ENCODE measurements around the gene MTSS2.
"Not testable (repeated sequence)": the region's sequence is repeated elsewhere in the genome, so short reads cannot be mapped to it uniquely, and the experiment has no call there.

MTSS2 gene

DNA sequence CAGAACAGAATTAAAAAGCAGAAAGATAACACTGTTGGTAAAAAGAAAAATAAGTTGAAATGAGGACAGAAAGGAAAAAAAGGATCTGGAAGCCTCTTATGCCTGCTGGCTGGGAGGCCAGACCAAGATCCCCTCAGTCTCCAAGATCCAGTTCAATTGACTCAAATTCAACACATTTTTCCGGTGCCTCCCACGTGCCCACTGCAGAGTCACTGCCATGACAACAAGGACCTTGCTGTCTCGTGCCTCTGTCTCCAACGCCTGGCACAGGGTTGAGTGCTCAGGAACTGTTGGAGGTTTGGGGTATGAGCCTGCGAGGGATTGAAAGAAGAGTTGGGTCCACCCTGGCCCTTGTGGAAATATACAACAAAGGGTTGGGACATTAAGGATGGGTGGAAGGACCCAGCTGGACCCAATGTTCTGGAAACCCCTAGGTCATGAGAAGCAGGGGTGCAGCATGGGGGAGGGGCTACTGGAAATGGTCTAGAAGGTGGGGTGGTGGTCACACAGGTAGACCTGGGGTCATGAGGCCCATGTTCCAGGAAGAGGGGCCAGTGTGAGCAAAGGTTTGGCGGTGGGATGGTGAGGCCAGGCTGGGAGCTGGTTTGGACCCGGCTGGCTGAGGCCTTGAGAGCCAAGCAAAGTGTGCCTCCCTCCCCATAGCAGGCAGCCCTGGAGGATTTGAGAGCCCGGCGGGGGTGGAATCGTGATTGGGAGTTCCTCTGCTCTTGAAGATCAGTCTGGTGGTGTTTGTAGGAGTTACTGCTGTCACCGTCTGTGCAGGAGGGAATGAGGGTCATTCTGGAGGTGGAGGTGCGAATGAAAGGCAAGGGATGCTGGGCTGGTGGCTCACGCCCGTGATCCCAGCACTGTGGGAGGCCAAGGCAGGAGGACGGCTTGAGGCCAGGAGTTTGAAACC lies 38.2 kb downstream of the MTSS2 start:
- Histone ChIP-seq H3K79me1 (ENCODE audit: low read length) (no peaks in the 10 kb centered on the region), H3K4me2 (ENCODE audit: low read length) (no peak overlapping the region), H3K79me2 (ENCODE audit: control insufficient read depth, insufficient read depth, low read length) (no peaks in the 10 kb centered on the region), H3K4me3 (ENCODE audit: low read length) (no peak overlapping the region), H3K36me3 (ENCODE audit: control insufficient read depth, insufficient read depth, low read length) (no peaks in the 10 kb centered on the region), H4K8ac (ENCODE audit: low read depth, low read length) (no peak overlapping the region), H4K5ac (ENCODE audit: low read length) (no peak overlapping the region), H3K27ac (ENCODE audit: low read depth, low read length) (no peak overlapping the region), H3K9ac (ENCODE audit: low read length) (no peak overlapping the region), H3K18ac (ENCODE audit: low read length) (no peak overlapping the region), H2BK15ac (replicated peaks; ENCODE audit: low read depth) (no peak overlapping the region), H3K27me3 (ENCODE audit: insufficient read depth, low read length, poor library complexity) (no peaks in the 10 kb centered on the region), H2AK5ac (ENCODE audit: low read length) (no peak overlapping the region), H2BK120ac (ENCODE audit: low read depth, low read length) (no peak overlapping the region), H3K4me1 (ENCODE audit: control insufficient read depth, low read depth, low read length) (no peaks in the 10 kb centered on the region), H3K56ac (ENCODE audit: low read length) (no peak overlapping the region), H3K4ac (ENCODE audit: low read depth, low read length) (no peak overlapping the region), H2BK5ac (ENCODE audit: low read length) (no peak overlapping the region), H3K23ac (ENCODE audit: low read length) (no peak overlapping the region)
- no peak for DNase-seq
- WGBS (ENCODE audit: extremely low coverage, insufficient coverage, low lambda C conversion rate) = no CpG with 5 or more reads among the region's 15 CpGs

DNA sequence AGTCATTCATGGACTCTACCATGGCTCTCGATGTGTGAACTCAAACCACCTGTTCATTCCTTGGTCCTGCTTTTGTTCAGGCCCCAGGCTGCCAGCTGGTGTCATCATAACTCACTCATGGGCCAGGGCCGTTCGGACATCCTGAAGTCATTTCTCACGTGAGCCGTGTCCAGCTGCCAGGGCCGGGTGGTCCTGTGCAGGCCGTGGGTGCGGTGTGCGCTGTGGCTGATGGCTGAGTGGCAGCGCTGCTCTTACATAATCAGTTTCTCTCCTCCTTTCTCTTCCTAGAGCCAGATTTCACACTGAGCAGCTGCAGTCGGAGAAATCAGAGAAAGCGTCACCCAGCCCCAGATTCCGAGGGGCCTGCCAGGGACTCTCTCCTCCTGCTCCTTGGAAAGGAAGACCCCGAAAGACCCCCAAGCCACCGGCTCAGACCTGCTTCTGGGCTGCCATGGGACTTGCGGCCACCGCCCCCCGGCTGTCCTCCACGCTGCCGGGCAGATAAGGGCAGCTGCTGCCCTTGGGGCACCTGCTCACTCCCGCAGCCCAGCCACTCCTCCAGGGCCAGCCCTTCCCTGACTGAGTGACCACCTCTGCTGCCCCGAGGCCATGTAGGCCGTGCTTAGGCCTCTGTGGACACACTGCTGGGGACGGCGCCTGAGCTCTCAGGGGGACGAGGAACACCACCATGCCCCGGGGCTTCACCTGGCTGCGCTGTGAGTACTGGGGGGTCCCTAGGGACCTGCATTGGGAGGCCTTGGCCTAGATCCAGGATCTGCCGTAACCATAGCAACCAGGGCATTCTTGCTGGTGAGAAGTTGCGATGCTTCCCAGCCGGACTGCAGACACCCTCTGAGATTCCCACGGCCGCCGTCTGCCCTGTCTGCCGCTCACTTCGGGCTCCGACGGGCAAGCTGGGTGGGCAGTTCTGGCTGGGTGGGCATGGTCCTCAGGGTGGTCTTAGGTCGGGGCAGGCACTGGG lies 39.3 kb downstream of the MTSS2 start, which contains the start of gene IL34:
TSS of gene IL34 (plus strand) at position 300 of the 982 bp plus-strand sequence. CDS start at position 689, 389 bp downstream.
- H2AK5ac ChIP-seq (ENCODE audit: low read length) = no peak within 1 kb of the TSS
- no peak within 1 kb of the TSS for H3K4me3 ChIP-seq (ENCODE audit: low read length)
- no peak within 1 kb of the TSS for H3K23ac ChIP-seq (ENCODE audit: low read length)
- no peak within 1 kb of the TSS for H2BK120ac ChIP-seq (ENCODE audit: low read depth, low read length)
- H4K5ac ChIP-seq (ENCODE audit: low read length) = no peak within 1 kb of the TSS
- H3K79me2 ChIP-seq (ENCODE audit: control insufficient read depth, insufficient read depth, low read length) = no peaks in the 10 kb centered on the region
- DNase-seq = no peak
- no peaks in the 10 kb centered on the region for H3K79me1 ChIP-seq (ENCODE audit: low read length)
- no peak within 1 kb of the TSS for H3K56ac ChIP-seq (ENCODE audit: low read length)
- H3K4me1 ChIP-seq (ENCODE audit: control insufficient read depth, low read depth, low read length) = no peaks in the 10 kb centered on the region
- H3K36me3 ChIP-seq (ENCODE audit: control insufficient read depth, insufficient read depth, low read length) = no peaks in the 10 kb centered on the region
- no peak within 1 kb of the TSS for H2BK5ac ChIP-seq (ENCODE audit: low read length)
- H2BK15ac ChIP-seq (replicated peaks; ENCODE audit: low read depth) = no peak within 1 kb of the TSS
- WGBS (ENCODE audit: extremely low coverage, insufficient coverage, low lambda C conversion rate) = no CpG with 5 or more reads among the region's 39 CpGs
- no peaks in the 10 kb centered on the region for H3K27me3 ChIP-seq (ENCODE audit: insufficient read depth, low read length, poor library complexity)
- no peak within 1 kb of the TSS for H4K8ac ChIP-seq (ENCODE audit: low read depth, low read length)
- no peak within 1 kb of the TSS for H3K27ac ChIP-seq (ENCODE audit: low read depth, low read length)
- no peak within 1 kb of the TSS for H3K18ac ChIP-seq (ENCODE audit: low read length)
- no peak within 1 kb of the TSS for H3K9ac ChIP-seq (ENCODE audit: low read length)
- H3K4ac ChIP-seq (ENCODE audit: low read depth, low read length) = no peak within 1 kb of the TSS
- H3K4me2 ChIP-seq (ENCODE audit: low read length) = no peak within 1 kb of the TSS

DNA sequence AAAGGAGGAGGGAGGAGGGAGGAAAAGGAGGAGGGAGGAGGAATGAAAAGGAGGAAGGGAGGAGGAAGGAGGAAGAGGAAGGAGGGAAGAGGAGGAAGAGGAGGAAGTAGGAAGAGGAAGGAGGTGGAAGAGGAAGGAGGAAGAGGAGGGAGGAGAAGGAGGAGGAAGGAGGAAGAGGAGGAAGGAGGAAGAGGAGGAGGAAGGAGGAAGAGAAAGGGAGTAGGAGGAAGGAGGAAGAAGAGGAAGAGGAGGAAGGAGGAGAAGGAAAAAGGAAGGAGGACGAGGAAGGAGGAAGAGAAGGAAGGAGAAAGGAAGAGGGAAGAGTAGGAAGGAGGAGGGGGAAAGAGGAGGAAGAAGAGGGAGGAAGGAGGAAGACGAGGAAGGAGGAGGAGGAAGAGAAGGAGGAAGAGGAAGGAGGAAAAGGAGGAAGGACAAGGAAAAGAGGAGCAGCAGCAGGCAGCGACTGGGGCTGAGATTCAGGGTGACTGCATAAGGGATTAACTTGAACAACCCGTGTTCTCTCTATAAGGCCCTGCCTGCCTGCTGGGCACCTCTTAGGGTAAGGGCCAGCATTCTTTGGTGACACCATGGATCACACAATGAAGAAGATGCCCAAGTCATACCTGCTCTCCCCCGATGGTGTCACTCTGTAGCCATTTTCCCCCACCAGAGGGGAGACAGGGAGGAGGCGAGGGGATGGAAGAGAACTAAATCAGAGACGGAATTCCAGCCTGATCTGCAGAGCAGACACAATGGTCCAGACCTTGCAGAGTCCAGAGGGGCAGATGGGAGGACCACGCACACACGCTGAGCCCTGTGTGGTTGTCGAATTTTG lies 40.9 kb downstream of the MTSS2 start:
- Histone ChIP-seq H3K79me1 (ENCODE audit: low read length) (no peaks in the 10 kb centered on the region), H2BK120ac (ENCODE audit: low read depth, low read length) (no peak overlapping the region), H3K4me1 (ENCODE audit: control insufficient read depth, low read depth, low read length) (no peaks in the 10 kb centered on the region), H3K36me3 (ENCODE audit: control insufficient read depth, insufficient read depth, low read length) (no peaks in the 10 kb centered on the region), H2BK5ac (ENCODE audit: low read length) (no peak overlapping the region), H3K23ac (ENCODE audit: low read length) (no peak overlapping the region), H3K4ac (ENCODE audit: low read depth, low read length) (no peak overlapping the region), H3K27ac (ENCODE audit: low read depth, low read length) (no peak overlapping the region), H3K4me2 (ENCODE audit: low read length) (no peak overlapping the region), H3K56ac (ENCODE audit: low read length) (no peak overlapping the region), H3K79me2 (ENCODE audit: control insufficient read depth, insufficient read depth, low read length) (no peaks in the 10 kb centered on the region), H4K5ac (ENCODE audit: low read length) (no peak overlapping the region), H4K8ac (ENCODE audit: low read depth, low read length) (no peak overlapping the region), H2AK5ac (ENCODE audit: low read length) (no peak overlapping the region), H3K27me3 (ENCODE audit: insufficient read depth, low read length, poor library complexity) (no peaks in the 10 kb centered on the region), H3K4me3 (ENCODE audit: low read length) (no peak overlapping the region), H2BK15ac (replicated peaks; ENCODE audit: low read depth) (no peak overlapping the region), H3K18ac (ENCODE audit: low read length) (no peak overlapping the region), H3K9ac (ENCODE audit: low read length) (no peak overlapping the region)
- peak; percentile 62 for DNase-seq
- no CpG with 5 or more reads among the region's 10 CpGs for WGBS (ENCODE audit: extremely low coverage, insufficient coverage, low lambda C conversion rate)

DNA sequence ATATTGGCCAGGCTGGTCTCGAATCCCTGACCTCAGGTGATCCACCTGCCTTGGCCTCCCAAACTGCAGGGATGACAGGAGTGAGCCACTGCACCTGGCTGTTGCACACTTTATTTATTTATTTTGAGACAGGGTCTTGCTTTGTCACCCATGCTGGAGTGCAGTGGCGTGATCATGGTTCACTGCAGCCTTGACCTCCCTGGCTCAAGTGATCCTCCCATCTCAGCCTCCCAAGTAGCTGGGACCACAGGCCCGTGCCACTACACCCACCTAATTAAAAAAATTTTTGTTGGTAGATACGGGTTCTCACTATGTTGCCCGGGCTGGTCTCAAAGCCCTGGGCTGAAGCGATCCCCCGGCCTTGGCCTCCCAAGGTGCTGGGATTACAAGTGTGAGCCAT lies 42.6 kb downstream of the MTSS2 start:
- no CpG with 5 or more reads among the region's 7 CpGs for WGBS (ENCODE audit: extremely low coverage, insufficient coverage, low lambda C conversion rate)
- H3K27ac ChIP-seq (ENCODE audit: low read depth, low read length); H3K4me3 ChIP-seq (ENCODE audit: low read length); H3K23ac ChIP-seq (ENCODE audit: low read length); DNase-seq; H2AK5ac ChIP-seq (ENCODE audit: low read length); H3K18ac ChIP-seq (ENCODE audit: low read length); H3K9ac ChIP-seq (ENCODE audit: low read length); H3K4me2 ChIP-seq (ENCODE audit: low read length); H4K5ac ChIP-seq (ENCODE audit: low read length); H2BK120ac ChIP-seq (ENCODE audit: low read depth, low read length); H3K56ac ChIP-seq (ENCODE audit: low read length); H2BK5ac ChIP-seq (ENCODE audit: low read length); H3K79me1 ChIP-seq (ENCODE audit: low read length); H3K79me2 ChIP-seq (ENCODE audit: control insufficient read depth, insufficient read depth, low read length); H3K27me3 ChIP-seq (ENCODE audit: insufficient read depth, low read length, poor library complexity); H3K36me3 ChIP-seq (ENCODE audit: control insufficient read depth, insufficient read depth, low read length); H4K8ac ChIP-seq (ENCODE audit: low read depth, low read length); H3K4ac ChIP-seq (ENCODE audit: low read depth, low read length); H2BK15ac ChIP-seq (replicated peaks; ENCODE audit: low read depth); H3K4me1 ChIP-seq (ENCODE audit: control insufficient read depth, low read depth, low read length): not testable (repeated sequence)

DNA sequence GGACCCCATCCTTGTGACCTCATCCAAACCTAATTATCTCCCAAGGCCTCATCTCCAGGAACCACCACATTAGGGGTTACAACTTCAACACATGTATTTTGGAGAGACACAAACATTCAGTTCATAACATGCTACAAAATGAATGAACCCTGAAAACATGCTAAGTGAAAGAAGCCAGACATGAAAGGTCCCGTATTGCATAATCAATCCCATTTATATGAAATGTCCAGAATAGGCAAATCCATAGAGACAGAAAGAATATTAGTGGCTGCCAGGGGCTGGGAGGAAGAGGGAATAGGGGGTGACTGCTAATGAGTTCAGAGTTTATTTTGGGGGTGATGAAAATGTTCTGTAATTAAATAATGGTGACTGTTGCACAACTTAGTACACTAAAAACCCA lies 43.2 kb downstream of the MTSS2 start:
- H2BK15ac ChIP-seq (replicated peaks; ENCODE audit: low read depth) = no peak overlapping the region
- H4K8ac ChIP-seq (ENCODE audit: low read depth, low read length) = no peak overlapping the region
- H2AK5ac ChIP-seq (ENCODE audit: low read length) = no peak overlapping the region
- no peak overlapping the region for H3K4me2 ChIP-seq (ENCODE audit: low read length)
- H3K18ac ChIP-seq (ENCODE audit: low read length) = no peak overlapping the region
- no peak overlapping the region for H2BK120ac ChIP-seq (ENCODE audit: low read depth, low read length)
- H3K79me2 ChIP-seq (ENCODE audit: control insufficient read depth, insufficient read depth, low read length) = no peaks in the 10 kb centered on the region
- no peaks in the 10 kb centered on the region for H3K36me3 ChIP-seq (ENCODE audit: control insufficient read depth, insufficient read depth, low read length)
- no peaks in the 10 kb centered on the region for H3K79me1 ChIP-seq (ENCODE audit: low read length)
- H3K27ac ChIP-seq (ENCODE audit: low read depth, low read length) = no peak overlapping the region
- no peak overlapping the region for H3K56ac ChIP-seq (ENCODE audit: low read length)
- no peak overlapping the region for H3K23ac ChIP-seq (ENCODE audit: low read length)
- no peak overlapping the region for H4K5ac ChIP-seq (ENCODE audit: low read length)
- no peak overlapping the region for H3K4ac ChIP-seq (ENCODE audit: low read depth, low read length)
- WGBS (ENCODE audit: extremely low coverage, insufficient coverage, low lambda C conversion rate) = no CpG with 5 or more reads among the region's 1 CpG
- no peak for DNase-seq
- no peak overlapping the region for H3K4me3 ChIP-seq (ENCODE audit: low read length)
- no peak overlapping the region for H3K9ac ChIP-seq (ENCODE audit: low read length)
- H3K27me3 ChIP-seq (ENCODE audit: insufficient read depth, low read length, poor library complexity) = no peaks in the 10 kb centered on the region
- no peak overlapping the region for H2BK5ac ChIP-seq (ENCODE audit: low read length)
- H3K4me1 ChIP-seq (ENCODE audit: control insufficient read depth, low read depth, low read length) = no peaks in the 10 kb centered on the region

Measured in mesendoderm (in vitro differentiated cells).